ENCODE measurements around the gene PBX4. TPM values are rescaled to one million over a fixed set of nuclear protein-coding genes. Genes with fewer than 3 reads are reported as not detected.

PBX4 gene
- total RNA-seq, 1 experiment from 2014 or later = 3.0 TPM

DNA sequence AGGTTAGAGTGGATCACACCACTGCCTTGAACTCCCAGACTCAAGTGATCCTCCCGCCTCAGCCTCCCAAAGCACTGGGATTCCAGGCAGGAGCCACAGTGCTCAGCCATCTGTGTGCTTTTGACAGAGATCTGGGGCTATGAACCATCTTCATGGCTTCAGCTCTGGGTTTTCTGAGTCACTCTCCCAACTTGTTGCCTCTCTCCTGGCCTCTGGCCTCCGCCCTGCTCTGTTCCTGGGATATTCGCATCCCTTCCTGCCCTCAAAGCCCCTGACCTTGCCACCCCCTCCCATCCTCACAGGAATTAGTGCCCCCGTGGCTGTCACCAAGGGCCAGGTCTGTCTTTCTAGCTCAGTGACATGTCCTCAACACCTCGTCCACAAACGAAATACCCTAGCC lies 30.7 kb upstream of the PBX4 start:
- no peak for DNase-seq (ENCODE audit: low read depth)

DNA sequence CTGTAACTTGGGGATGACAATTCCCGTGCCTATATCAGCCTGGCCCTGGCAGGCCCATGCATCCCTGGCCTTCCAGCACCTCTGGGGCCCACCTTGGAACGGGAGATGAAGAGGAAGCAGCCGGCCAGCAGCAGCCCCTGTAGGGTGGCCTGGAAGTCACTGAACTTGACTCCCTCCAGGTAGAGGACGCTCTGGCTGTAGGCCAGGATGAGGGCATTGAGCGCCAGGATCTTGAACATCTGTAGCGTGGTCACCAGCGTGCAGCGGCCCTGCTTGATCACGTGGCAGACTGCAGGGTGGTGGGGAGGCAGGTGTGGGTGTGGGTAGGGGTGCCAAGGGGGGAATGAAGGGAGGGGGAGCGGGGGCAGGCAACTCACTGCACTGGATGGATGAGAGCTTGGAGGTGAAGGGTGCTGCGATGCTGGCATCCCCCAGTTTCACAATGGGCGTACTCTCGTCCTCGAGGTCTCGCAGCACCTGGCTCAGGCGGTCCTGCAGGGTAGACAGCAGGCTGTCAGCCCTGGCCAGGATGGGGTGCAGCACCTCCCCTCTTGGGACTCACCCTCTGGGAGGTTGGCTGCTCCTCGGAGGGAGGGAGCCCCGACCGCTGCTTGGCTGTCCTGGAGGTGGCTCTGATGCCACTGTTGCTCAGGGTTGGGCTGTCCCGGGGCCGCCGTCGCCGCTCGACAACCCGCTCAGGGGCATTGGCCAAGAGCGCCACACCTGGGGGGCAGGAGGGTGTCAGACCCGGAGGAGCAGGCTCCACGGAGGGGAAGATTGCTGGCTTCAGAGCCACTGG lies 28.7 kb upstream of the PBX4 start:
- no peak for DNase-seq (ENCODE audit: low read depth)

DNA sequence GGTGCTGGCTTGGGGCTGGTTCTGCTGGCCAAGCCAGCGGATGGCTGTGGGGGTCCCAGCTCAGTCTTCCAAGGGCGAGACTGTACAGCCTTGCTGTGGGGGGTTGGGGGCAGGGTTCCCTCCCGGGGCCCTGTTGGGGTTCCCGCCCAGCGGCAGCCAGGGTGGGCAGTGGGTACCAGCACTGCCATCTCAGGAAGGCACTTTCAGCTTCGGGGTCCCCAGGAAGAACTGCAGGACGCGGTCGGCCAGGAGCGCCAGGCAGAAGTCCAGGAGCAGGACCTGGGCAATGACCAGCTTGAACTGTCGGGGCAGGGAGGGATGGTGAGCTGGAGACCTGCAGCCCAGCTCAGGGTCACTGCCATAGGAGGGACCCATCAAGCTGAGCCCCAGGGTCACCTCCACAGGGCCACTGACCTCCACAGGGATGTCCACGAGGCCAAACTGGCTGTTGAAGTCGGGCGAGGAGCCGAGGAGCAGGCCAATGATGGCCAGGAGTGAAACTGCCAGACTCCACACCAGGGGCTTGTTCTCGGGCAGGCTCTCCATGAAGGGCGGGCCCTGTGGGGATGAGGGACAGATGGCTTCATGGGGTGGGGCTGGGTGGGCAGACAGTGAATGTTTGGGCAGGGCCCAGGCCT lies 26.9 kb upstream of the PBX4 start:
- no peak for DNase-seq (ENCODE audit: low read depth)

DNA sequence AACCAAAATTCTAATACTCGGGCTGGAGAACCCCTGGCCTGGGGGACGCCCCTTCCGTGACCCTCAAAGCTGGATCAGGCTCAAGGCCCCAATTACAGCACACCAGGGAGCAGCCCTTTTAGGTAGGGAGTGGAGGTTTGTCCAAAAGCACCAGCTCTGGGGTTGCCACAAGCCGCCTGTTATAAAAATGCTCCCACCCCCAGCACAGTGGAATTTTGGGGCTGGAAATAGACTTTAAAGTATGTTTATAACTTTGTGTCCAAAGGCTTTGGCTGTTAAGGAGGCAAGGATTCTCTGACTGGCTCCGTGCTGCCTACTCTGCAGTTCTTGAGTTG lies 25.5 kb upstream of the PBX4 start:
- no peak for DNase-seq (ENCODE audit: low read depth)

DNA sequence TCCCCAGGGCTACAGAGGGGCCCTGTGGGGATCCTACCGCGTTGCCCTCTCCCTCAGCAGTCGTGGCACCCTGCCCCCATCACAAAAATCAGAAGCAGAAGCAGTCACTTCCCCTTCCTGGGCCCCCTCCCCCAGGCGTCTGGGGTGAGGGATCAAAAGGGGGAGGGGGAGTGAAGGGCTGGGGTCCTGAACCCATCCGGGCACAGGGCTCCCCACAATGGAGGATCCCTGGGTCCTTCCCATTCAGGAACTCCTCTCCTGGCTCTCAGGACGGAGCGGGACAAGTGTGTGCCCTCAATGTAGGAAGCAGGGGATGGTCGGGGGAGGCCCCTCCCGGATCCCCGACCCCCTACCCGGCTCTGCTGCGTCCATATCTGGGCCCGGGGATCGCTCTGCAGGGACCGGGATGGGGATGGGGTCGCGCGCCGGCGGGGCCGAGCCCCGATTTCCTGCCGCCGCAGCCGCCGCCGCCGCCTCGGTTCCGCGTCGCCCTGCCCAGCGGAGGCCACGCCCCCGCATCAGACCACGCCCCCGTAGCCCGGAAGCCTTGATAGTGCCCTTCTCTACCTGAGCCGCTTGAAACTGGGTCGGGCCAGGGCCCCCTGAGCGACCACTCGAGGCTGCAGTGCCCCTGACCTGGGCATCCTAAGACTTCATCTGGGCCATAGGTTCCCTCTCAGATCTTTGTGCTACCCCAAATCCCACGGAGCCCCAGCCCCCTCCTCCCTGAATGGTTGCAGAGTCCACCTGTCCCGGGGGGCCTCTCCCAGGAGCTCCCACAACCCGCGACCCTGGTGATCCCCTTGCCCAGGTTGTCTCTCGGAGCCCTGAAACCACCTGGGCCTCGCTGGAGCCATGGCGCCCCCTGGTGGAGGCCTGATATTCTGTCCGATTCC lies 24.9 kb upstream of the PBX4 start, which contains the start of gene GMIP:
Gene GMIP (minus strand): TSS at position 500 of the 896 bp plus-strand sequence. CDS start 128 bp downstream, at position 372.
- peak; percentile 50 for DNase-seq (ENCODE audit: low read depth)

DNA sequence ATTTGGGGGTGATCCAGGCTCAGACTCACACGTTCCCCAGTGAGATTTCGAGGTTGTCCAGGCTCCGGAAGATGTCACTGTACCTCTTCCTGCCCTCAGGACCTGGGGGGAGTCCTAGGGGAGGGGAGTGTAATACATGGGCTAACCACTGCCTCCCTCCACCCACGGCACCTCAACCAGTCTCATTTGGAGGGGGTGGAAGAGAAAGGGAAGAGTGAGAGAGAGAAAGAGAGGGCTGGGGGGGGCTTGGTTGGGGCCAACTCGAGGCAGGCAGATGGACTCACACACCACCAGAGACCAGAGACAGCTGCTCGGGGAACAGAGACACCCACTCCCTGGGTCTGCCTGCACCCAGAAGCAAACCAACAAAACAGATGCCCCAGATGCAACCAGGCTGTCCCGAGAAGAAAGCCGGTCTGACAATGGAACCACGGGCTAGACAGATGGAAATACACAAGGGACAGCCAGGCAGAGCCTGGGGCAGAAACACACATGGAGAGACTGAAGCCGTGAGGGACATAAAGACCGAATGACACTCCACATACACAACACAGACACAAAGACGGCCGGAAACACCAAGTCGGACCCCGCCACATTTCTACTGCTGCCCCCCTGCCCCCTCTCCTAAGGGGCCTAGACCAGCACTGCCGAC lies 24.1 kb upstream of the PBX4 start:
- DNase-seq (ENCODE audit: low read depth) = peak; percentile 35

DNA sequence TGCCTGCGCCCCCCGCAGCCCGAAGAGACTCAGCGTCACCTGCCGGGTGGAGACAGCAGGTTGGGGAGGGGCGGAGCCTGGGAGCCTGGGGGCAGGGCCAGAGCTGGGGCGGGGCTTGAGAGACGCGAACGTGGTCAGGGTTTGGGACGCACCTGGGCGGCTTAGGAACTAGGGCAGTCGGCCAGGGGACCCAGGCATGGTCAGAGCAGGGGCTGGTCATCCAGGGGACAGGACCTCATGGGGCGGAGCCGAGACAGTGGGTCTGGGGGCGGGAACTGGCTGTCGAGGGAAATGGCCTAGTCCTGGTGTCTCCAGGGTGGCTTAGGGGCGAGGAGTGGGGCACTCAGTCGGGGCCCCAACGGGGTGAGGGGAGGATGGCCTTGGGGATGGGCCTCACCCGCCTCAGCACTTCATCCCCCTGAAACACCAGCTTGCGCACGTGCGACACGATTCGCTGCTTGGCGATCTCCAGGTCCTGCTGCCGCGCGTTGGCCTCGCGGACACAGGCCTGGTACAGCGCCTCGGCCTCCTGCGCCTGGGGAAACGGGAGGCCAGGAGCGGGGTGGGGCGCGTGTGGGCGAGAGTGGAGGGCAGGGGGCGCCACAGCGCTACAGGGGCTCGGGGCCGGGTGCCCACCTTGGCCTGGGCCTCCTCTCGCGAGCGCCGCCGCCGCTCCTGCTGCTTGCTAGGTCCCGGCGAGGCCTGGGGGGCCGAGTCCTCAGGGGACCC lies 19.2 kb upstream of the PBX4 start:
- no peak for DNase-seq (ENCODE audit: low read depth)

DNA sequence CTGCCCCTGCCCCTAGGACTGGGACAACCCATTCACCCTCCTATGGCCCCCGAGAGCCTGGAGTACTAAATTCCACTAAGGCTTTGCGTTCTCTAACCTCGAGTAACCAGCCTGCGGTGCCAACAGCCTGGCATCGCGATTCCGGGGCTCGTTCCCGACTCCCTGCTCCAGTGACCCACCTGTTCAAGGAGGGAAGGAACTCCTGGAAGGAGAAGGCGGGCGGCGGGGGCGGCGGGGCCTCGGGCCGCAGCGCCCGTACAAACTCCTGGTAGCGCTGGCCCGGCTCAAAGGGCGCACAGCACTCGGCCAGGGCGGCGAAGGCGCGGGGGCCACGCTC lies 18.7 kb upstream of the PBX4 start:
- DNase-seq (ENCODE audit: low read depth) = no peak

DNA sequence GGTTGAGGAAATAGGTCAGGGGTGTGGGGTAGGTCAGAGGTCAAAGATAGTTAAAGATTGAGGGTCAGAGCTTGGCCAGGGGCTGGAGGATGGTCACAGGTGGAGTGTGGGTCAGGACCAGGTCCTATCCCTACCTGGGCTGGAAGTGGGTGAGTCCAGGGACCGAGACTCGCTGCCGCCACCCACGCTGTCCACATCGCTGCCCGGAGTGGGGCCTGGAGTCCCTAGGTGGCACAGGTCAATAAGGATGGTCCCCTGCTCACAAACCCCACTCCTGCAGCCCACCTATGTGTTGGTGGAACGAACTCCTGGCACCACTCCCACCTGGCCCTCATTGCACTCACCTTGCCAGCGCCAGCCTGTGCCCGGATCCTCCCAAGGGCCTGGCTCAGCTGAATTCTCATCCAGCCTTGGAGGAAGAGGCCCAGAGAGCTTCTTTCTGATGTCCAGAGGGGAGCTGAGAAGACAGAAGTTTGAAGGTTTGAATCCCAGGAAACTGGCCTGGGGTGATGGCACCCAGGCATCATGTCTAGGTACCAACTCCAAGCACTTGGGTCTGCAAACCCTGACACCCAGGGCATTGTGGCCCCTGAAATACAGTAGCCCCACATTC lies 18.2 kb upstream of the PBX4 start:
- DNase-seq (ENCODE audit: low read depth) = no peak

DNA sequence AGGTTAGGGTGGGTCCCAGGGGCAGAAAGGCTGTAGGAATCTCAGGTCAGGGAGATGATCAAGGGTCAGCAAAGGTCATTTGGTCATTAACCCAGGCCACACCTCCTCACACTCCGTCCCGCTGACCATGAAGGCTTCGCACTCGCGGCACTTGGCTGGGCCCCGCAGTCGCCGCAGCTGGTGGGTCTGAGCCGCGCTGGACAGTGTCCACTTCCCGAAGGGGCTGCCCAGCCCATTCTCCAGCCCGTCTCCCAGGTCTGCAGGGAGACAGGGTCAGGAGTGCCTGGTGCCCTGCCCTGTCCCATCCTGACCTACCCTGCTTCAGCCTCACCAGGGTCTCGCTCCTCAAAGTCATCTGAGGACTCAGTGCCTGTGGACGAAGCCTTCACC lies 16.8 kb upstream of the PBX4 start:
- no peak for DNase-seq (ENCODE audit: low read depth)

DNA sequence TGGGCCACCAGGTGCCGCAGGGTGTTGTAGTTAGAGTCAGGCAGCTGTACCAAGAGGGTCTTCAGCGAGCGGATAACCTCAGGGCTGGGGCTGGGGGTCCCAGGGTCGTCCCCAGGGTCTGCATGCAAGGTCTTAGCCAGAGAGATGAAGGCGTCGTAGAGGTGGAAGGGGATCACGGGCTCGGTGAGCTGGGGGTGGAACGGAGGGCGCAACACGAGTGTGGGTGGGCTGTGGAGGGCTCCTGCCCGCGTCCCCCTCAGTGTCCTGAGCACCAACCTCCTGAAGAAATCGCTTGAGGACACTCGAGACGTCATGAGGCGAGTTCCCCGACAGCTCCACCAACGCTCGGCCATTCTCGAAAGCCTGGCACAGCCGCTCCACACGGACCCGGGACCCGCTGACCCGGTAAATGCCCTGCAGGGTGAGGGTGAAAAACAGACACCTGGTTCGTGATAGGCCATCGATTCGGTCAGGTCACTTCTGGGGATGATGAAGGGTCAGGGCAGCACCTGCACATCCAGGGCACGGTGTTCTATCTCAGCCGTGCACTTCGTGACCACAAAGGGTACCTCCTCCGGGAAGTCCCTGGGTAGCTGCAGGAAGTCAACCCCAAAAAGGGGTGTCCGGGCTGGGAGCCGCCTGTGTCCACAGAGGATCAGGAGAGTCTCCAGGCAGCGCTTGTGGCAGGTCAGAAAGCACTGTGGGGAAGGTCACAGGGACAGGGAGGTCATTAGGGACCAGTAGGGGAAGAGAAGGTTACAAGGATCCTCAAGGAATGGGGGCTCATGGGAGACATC lies 16.2 kb upstream of the PBX4 start:
- DNase-seq (ENCODE audit: low read depth) = no peak

DNA sequence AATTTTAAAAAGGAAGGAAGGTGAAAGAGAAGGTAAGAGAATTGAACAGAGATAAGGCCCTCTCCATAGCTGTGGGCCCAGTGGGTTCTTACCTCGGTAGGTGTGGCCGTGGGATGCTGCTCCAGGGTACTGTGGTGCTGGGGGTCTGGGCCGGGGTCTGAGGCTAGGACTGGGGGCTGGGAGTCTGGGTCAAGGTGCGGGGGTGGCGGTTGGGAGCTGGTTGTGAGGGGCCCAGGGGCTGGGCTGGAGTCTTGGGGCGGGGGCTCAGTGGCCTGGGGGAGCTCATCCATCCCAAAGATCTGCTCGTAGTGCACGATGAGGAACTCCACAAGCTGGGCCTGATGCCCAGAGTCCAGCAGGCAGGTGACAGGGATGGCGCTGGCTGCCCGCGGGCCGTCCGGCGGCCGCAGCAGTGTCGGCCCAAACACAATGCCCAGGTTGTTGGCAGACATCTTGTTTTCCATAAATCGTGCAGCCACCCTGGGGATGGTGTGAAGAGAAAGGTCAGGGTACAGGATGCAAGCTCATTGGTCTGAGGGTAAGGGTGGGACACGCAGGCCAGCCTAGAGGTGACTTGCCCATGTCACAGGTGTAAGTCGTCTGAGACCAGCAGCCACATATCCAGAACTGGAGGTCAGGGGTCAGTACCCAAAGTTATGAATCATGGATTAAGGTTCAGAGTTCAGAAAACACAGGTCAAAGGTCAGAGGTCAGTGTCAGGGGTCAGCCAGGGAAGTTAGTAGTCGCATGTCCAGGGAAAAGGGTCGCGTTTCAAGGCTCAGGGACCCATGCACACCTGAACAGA lies 15.4 kb upstream of the PBX4 start:
- DNase-seq (ENCODE audit: low read depth) = no peak

DNA sequence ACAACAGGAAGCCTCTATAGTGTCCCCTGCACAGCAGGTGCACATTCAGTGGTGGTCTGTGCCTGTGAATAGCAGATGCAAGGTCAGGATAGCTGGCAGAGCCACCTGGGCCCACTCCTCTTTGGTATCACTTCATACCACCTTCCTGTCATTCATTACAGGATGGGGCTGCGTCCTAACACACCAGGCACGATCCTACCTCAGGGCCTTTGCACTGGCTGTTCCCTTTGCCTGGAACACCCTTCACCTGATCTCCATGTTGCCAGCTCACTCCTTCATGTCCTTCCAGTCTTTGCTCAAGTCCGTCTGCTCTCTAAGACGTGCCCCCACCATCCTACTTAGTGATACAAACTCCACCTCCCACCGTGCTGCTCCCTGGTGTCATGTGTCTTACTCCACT lies 14.2 kb upstream of the PBX4 start:
- DNase-seq (ENCODE audit: low read depth) = no peak

DNA sequence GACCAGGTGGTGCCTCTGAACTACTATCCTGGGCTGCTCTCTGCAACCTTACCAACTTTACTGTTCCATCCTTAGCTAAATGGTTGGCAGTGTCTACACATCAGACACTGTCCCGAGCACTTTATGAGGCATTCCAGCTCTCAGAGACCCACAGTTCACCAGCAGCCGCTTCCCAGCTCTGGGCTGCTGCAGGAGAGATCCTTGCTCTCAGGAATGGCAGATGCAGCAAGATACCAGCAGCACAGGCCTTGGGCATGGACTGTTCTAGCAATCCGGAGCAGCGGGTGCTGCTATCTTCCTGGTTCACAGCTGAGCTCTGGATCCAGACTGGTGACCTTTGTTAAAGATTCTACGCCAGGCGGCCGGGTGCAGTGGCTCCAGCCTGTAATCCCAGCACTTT lies 12.9 kb upstream of the PBX4 start:
- DNase-seq (ENCODE audit: low read depth) = no peak

DNA sequence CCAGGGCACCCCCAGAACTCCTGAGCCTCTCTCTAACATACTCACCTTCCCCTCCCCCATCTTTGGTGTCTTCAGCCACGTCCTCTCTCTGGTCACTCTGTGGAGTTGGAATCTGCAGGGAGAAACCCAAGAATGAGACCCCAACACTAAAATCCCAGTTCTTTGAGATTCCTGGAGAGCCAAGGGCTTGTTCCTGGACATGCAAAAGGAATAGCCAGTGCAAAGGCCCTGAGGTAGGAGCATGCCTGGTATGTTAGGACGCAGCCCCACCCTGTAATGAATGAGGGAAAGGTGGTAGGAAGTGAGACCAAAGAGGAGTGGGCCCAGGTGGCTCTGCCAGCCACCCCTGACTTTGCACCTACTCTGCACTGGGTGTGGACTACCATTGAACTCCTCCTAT lies 11.9 kb upstream of the PBX4 start:
- no peak for DNase-seq (ENCODE audit: low read depth)

DNA sequence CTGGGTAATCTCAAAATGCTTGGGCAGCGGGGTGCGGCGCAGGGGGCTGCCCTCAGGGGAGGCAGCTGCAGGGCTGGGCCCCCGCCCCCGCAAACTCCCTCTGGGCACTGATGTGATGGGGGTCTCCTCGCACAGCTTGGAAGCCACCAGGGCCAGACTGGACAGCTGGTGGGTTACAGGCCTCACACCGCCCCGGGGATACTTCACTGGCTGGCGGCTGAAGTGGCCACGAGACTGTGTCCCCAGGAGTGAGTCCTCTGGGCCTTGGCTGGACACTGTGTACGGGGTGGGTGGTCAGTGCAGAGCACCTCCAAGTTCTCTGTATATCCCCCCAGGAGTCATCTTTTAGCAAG lies 11.6 kb upstream of the PBX4 start:
- DNase-seq (ENCODE audit: low read depth) = no peak

DNA sequence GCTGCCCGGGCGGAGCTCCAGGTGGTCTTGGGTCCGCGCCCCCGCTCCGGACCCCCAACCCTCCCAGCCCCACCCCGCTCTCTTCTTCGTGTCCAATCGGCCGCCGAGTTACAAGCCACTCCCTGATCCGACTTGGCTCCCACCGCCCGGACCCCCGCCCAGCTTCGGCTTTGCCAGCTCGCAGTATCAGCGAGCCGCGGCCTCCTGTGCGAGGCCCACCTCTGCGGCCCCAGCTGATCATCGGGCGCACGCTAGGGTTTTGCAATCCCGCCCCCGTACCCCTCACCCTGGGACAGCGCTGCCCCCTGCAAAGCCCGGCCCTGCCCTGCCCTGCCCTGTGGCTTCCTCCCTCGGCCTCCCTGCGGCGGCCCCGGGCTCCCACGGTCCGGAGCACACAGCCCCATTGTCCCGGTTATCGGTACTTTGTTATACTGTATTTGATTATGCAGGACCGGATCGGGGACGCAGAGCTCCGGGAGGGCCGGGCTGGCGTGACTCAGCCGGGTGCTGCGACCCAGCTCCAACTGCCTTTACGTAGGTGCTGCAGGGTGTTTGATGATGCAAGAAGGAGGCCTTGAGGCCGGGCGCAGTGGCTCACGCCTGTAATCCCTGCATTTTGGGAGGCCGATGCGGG lies 10.1 kb upstream of the PBX4 start:
- peak; percentile 80 for DNase-seq (ENCODE audit: low read depth)

DNA sequence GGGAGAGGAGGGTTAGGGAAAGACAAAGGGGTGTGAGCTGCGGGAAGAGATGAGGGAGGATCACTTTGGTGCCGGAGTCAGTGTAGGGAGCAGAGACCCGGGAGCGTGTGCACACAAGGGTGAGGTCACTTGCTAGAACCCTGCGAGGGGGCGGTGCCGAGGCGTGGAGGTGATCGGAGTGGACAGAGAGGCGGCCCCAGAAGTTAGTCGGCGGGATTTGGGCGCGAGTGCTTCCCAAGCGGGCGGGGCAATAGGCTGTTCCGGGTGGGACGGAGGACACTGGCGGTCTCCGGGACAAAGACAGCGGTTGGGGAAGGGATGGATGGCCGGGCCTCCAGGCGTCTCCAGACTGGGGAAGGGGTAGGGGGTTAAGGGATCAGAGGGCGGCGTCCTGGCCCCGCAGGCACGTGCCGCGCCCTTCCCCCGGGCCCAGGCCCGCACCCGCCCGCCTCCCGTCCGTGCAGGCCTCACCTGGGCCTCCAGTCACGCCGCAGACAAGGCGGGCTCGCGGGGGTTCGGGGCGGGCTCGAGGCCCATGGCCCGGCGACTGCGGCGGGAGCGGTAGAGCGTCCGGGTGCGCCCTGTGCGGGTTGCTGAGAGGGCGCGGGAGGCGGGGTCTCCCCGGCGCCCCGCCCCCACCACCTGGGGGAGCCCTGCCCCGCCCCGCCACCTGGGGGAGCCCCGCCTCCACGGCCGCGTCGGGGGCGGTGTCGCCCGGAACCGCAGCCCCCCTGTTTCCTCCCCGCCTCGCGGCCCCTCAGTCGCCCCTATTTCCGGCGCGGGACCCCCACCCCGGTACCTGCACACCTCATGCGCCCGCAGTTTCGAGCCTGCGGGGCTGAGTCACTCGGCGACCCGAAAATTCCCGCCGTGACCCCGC lies 9.4 kb upstream of the PBX4 start, which contains the start of gene LPAR2:
Gene LPAR2 (minus strand): TSS at position 600 of the 880 bp plus-strand sequence. CDS start 945 bp downstream, outside the sequence.
- no peak for DNase-seq (ENCODE audit: low read depth)

Data from RPMI7951 (cell line).